ENCODE data around the gene C3.

DNA sequence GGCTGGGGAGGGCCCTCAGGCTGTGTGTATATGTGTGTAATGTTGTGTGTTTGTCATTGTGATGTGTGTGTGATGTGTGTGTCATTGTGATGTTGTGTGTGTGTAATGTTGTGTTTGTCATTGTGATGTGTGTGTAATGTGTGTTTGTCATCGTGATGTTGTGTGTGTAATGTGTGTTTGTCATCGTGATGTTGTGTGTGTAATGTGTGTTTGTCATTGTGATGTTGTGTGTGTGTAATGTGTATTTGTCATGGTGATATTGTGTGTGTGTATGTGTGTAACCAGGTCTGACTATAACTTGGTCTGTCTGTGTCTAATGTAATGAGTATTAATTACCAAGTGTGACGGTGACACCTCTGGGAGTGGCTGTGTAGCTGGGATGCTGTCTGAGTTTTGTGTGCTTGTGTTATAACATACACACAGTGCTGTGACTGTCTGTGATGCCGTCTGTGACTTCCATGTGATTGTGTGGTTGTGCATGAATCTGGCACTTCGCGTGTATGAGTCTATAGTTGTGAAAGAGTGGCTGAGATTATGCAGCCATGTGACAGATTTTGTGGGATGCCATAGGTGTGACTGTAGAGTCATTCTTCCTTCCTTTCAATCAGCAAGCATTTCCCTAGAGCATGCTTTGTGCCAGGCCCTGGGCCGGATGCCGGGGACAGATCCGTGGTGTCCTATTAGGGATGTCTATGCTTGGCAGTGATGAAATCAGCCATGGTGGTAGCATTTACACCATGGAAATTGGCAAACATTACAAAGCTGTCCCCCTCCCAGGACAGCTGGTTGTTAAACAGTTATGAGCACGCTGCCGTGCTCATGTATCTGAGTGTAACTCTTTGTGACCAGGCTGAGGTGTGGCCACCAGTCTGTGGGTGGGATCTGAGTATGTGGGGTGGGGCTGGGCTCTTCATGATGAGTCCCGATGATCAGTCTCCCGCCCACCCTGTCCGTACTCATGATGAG lies 56.9 kb downstream of the C3 start:
- TF ChIP-seq, protein P1, sequence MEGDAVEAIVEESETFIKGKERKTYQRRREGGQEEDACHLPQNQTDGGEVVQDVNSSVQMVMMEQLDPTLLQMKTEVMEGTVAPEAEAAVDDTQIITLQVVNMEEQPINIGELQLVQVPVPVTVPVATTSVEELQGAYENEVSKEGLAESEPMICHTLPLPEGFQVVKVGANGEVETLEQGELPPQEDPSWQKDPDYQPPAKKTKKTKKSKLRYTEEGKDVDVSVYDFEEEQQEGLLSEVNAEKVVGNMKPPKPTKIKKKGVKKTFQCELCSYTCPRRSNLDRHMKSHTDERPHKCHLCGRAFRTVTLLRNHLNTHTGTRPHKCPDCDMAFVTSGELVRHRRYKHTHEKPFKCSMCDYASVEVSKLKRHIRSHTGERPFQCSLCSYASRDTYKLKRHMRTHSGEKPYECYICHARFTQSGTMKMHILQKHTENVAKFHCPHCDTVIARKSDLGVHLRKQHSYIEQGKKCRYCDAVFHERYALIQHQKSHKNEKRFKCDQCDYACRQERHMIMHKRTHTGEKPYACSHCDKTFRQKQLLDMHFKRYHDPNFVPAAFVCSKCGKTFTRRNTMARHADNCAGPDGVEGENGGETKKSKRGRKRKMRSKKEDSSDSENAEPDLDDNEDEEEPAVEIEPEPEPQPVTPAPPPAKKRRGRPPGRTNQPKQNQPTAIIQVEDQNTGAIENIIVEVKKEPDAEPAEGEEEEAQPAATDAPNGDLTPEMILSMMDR (IDR thresholded peaks at IDR 0.05; ENCODE audit: poor library complexity), result no peak
- TF ChIP-seq EZH2phosphoT487 (IDR thresholded peaks at IDR 0.05; ENCODE audit: low read depth, severe bottlenecking, unreplicated experiment), result no peak

All from hepatocyte (in vitro differentiated cells).